Neural progenitor cell (in vitro differentiated cells): ENCODE results near the gene MRPL51. TPM values are rescaled to one million over a fixed set of nuclear protein-coding genes. Genes with fewer than 3 reads are reported as not detected.
"Not testable (repeated sequence)": the region's sequence is repeated elsewhere in the genome, so short reads cannot be mapped to it uniquely, and the experiment has no call there.

Source experiments
- DNase-seq: peaks from one replicate; pipeline ENCODE4 v3.0.0-alpha.2; 2016; ENCODE audit warnings: low spot score
- H2AFZ ChIP-seq: fragments of 200-600 bp; sonication (generic); replicated peaks from 2 replicates; pipeline ENCODE4 v1.6.1; 2016; ENCODE audit warnings: antibody characterized with exemption
- H3F3A ChIP-seq: fragments of 200-600 bp; sonication (generic); 2 replicates; pipeline ENCODE4 v1.6.1; 2016; ENCODE audit warnings: antibody characterized with exemption, low read depth
- H3K27ac ChIP-seq: fragments of 200-600 bp; sonication (generic); 2 replicates; pipeline ENCODE4 v1.5.1; 2016; ENCODE audit warnings: mild to moderate bottlenecking
- H3K27me3 ChIP-seq: fragments of 200-600 bp; sonication (generic); 2 replicates; pipeline ENCODE4 v1.6.1; 2016; ENCODE audit warnings: mild to moderate bottlenecking, moderate library complexity
- H3K36me3 ChIP-seq: fragments of 200-600 bp; sonication (generic); 2 replicates; pipeline ENCODE4 v1.5.1; 2016
- H3K4me1 ChIP-seq: fragments of 200-600 bp; sonication (generic); 2 replicates; pipeline ENCODE4 v1.6.1; 2016; ENCODE audit warnings: mixed run types
- H3K4me2 ChIP-seq: fragments of 200-600 bp; sonication (generic); 2 replicates; pipeline ENCODE4 v1.6.1; 2016
- H3K4me3 ChIP-seq: fragments of 200-600 bp; sonication (generic); 2 replicates; pipeline ENCODE4 v1.5.1; 2016
- H3K79me2 ChIP-seq: fragments of 200-600 bp; sonication (generic); 2 replicates; pipeline ENCODE4 v1.6.1; 2016; ENCODE audit warnings: low read depth
- H3K9ac ChIP-seq: fragments of 200-600 bp; sonication (generic); 2 replicates; pipeline ENCODE4 v1.6.1; 2016
- H3K9me3 ChIP-seq: fragments of 200-600 bp; sonication (generic); 2 replicates; pipeline ENCODE4 v1.5.1; 2016; ENCODE audit warnings: low read depth
- H4K20me1 ChIP-seq: fragments of 200-600 bp; sonication (generic); 2 replicates; pipeline ENCODE4 v1.6.1; 2016; ENCODE audit warnings: low read depth
- H3K27ac Mint-ChIP-seq: 3 replicates; pipeline ENCODE4 v1.8.0; 2021; ENCODE audit warnings: mixed read lengths
- H3K27me3 Mint-ChIP-seq: 2 replicates; pipeline ENCODE4 v1.8.0; 2022; ENCODE audit warnings: low read depth, mild to moderate bottlenecking, inconsistent platforms, moderate library complexity, mixed read lengths; ENCODE audit not compliant: insufficient read depth
- H3K36me3 Mint-ChIP-seq: 3 replicates; pipeline ENCODE4 v1.8.0; 2021; ENCODE audit warnings: mixed read lengths
- H3K4me1 Mint-ChIP-seq: 3 replicates; pipeline ENCODE4 v1.8.0; 2021; ENCODE audit warnings: mixed read lengths
- H3K4me3 Mint-ChIP-seq: 3 replicates; pipeline ENCODE4 v1.8.0; 2021; ENCODE audit warnings: mild to moderate bottlenecking, moderate library complexity, mixed read lengths
- H3K9me3 Mint-ChIP-seq: 3 replicates; pipeline ENCODE4 v1.8.0; 2020; ENCODE audit warnings: mixed read lengths
- EZH2 ChIP-seq: fragments of 200-600 bp; sonication (generic); IDR thresholded peaks from 2 replicates; pipeline ENCODE4 v1.6.1; 2017; ENCODE audit warnings: antibody characterized with exemption, mild to moderate bottlenecking, moderate library complexity
- EZH2phosphoT487 ChIP-seq: fragments of 200-600 bp; sonication (generic); IDR thresholded peaks from 2 replicates; pipeline ENCODE4 v1.6.1; 2017; ENCODE audit warnings: antibody characterized with exemption
- total RNA-seq: library from RNA; depleted of rRNA; stranded (reverse); fragments of >200 nt; gene quantifications from 2 replicates; pipeline ENCODE4 v1.2.3, GENCODE V29; 2015; ENCODE audit warnings: low replicate concordance
- TF ChIP-seq, protein P1 (sequence below): fragments of 200-600 bp; sonication (generic); IDR thresholded peaks from 2 replicates; pipeline ENCODE4 v1.5.1; 2017; ENCODE audit warnings: antibody characterized with exemption, mild to moderate bottlenecking

Gene MRPL51
- total RNA-seq, 1 donor from 2014 or later, result 143 TPM

DNA sequence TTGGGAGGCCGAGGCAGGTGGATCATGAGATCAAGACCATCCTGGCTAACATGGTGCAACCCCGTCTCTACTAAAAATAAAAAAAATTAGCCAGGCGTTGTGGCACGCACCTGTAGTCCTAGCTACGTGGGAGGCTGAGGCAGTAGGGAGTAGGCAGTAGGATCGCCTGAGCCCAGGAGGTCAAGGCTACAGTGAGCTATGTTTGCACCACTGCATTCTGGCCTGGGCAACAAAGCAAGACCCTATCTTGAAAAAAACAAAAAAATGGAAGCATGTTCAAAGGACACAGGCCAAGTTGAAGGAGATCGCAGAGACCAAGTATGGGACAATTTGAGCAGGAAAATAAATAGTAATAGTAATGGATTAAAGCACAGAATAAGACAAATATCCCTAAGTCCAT, 15.0 kb upstream of the MRPL51 start:
- peak overlapping the region; percentile 81 for H3K27ac ChIP-seq
- H3K36me3 Mint-ChIP-seq, result peaks cover 37% of the 10 kb centered on the region

DNA sequence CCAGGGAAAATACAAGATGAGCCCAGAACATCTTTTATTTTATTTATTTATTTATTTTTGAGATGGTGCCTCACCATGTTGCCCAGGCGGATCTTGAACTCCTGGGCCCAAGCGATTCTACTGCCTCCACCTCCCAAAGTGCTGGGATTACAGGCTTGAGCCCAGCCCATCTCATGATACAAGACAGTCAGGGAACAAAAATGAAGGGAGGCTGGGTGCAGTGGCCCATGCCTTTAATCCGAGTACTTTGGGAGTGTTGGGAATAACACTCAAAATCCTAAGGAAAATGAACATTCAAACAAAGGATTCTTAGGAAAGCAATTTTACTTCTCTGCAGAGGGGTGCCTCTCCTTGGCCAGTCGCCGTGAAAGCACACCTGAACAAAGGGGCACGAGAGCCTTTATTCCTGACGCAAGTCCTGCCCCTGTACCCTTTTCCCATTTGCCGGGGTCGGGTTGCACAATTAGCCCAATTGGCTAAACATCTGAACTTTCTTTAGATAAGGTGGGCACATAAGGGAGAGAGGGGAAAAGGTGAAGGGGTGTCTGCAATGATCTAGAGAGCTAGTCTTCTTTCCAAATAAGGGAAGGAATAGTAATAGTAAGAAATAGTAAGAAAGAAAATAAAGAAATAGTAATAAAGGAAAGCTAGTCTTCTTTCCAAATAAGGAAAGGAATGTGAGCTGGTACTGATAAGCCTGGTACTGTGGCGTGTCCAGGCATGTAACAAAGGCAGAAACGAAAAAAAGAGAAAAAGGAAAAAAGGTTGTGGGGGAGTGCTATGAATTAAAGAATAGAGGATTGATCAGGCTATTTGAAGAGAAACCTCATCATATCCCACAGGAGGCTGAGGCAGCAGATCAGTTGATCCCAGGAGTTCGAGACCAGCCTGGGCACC, 14.3 kb upstream of the MRPL51 start:
- Mint-ChIP-seq H3K36me3 (peaks cover 31% of the 10 kb centered on the region), H3K4me1 (no peaks in the 10 kb centered on the region)
- no peak overlapping the region for H3K9ac ChIP-seq

More for the DNA sequence above, 15.0 kb upstream of the MRPL51 start:
- Histone ChIP-seq H4K20me1 (peaks cover 4% of the 10 kb centered on the region), H3K79me2 (peaks cover 84% of the 10 kb centered on the region), H3K4me1 (peaks cover 20% of the 10 kb centered on the region), H3K9ac (no peak overlapping the region), H3K4me2 (peak overlapping the region; percentile 39), H3K36me3 (peaks cover 5% of the 10 kb centered on the region), H3K9me3 (no peaks in the 10 kb centered on the region), H3K4me3 (no peak overlapping the region), H3F3A (peaks cover 27% of the 10 kb centered on the region), H2AFZ (no peak overlapping the region), H3K27me3 (no peaks in the 10 kb centered on the region)
- DNase-seq, result no peak
- Mint-ChIP-seq H3K4me1 (no peaks in the 10 kb centered on the region), H3K9me3 (no peaks in the 10 kb centered on the region), H3K27me3 (no peaks in the 10 kb centered on the region), H3K4me3 (no peak overlapping the region), H3K27ac (no peak overlapping the region)
- TF ChIP-seq EZH2 (no peak), EZH2phosphoT487 (no peak)
- TF ChIP-seq, protein P1, sequence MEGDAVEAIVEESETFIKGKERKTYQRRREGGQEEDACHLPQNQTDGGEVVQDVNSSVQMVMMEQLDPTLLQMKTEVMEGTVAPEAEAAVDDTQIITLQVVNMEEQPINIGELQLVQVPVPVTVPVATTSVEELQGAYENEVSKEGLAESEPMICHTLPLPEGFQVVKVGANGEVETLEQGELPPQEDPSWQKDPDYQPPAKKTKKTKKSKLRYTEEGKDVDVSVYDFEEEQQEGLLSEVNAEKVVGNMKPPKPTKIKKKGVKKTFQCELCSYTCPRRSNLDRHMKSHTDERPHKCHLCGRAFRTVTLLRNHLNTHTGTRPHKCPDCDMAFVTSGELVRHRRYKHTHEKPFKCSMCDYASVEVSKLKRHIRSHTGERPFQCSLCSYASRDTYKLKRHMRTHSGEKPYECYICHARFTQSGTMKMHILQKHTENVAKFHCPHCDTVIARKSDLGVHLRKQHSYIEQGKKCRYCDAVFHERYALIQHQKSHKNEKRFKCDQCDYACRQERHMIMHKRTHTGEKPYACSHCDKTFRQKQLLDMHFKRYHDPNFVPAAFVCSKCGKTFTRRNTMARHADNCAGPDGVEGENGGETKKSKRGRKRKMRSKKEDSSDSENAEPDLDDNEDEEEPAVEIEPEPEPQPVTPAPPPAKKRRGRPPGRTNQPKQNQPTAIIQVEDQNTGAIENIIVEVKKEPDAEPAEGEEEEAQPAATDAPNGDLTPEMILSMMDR, result no peak

DNA sequence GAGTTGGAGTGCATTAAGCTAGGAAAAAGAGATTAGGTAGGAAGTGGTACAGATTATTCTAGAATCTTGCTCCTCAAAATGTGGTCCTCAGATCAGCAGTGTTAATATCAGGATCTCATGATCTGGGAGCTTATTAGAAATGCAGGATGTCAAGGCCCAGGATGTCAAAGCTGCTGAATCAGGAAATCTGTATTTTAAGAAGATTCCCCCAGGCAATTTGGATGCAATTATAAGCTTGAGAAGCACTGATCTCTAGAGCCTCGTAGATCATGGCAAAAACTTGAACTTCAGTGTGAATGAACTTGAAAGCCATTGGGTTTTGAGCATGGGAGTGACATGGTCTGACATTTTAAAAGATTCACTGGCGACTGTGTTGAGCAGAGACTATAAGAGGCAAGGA, 7.4 kb upstream of the MRPL51 start:
- no peaks in the 10 kb centered on the region for H3K9me3 Mint-ChIP-seq
- TF ChIP-seq EZH2phosphoT487 (no peak), EZH2 (no peak)
- TF ChIP-seq, protein P1, result no peak
- H3K79me2 ChIP-seq, result peaks cover 99% of the 10 kb centered on the region
- H3K27ac Mint-ChIP-seq, result no peak overlapping the region
- no peak overlapping the region for H3K4me3 ChIP-seq
- H3K9me3 ChIP-seq, result no peaks in the 10 kb centered on the region
- H3K27me3 Mint-ChIP-seq, result no peaks in the 10 kb centered on the region
- H3K36me3 ChIP-seq, result peaks cover 17% of the 10 kb centered on the region
- H3K27me3 ChIP-seq, result no peaks in the 10 kb centered on the region
- H3K9ac ChIP-seq, result no peak overlapping the region
- DNase-seq, result no peak
- peaks cover 13% of the 10 kb centered on the region for H3K4me1 Mint-ChIP-seq
- H2AFZ ChIP-seq, result no peak overlapping the region
- H3K4me3 Mint-ChIP-seq, result no peak overlapping the region
- H3K36me3 Mint-ChIP-seq, result peaks cover 22% of the 10 kb centered on the region
- no peak overlapping the region for H3K27ac ChIP-seq
- peaks cover 23% of the 10 kb centered on the region for H4K20me1 ChIP-seq
- peaks cover 13% of the 10 kb centered on the region for H3F3A ChIP-seq
- peaks cover 9% of the 10 kb centered on the region for H3K4me1 ChIP-seq
- no peak overlapping the region for H3K4me2 ChIP-seq

More for the DNA sequence above, 14.3 kb upstream of the MRPL51 start:
- peak; percentile 49 for DNase-seq
- Histone ChIP-seq H3F3A (peaks cover 27% of the 10 kb centered on the region), H3K36me3 (peaks cover 5% of the 10 kb centered on the region), H2AFZ (no peak overlapping the region), H3K4me1 (peaks cover 20% of the 10 kb centered on the region), H3K4me2 (peak overlapping the region; percentile 39), H3K9me3 (no peaks in the 10 kb centered on the region), H4K20me1 (peaks cover 6% of the 10 kb centered on the region), H3K79me2 (peaks cover 91% of the 10 kb centered on the region), H3K27me3 (no peaks in the 10 kb centered on the region), H3K27ac (peak overlapping the region; percentile 81), H3K4me3 (peak overlapping the region; percentile 11)
- TF ChIP-seq, protein P1, result no peak
- TF ChIP-seq EZH2phosphoT487, result no peak
- TF ChIP-seq EZH2, result no peak
- H3K9me3 Mint-ChIP-seq, result no peaks in the 10 kb centered on the region
- no peaks in the 10 kb centered on the region for H3K27me3 Mint-ChIP-seq
- peak overlapping the region; percentile 51 for H3K27ac Mint-ChIP-seq
- H3K4me3 Mint-ChIP-seq, result no peak overlapping the region

DNA sequence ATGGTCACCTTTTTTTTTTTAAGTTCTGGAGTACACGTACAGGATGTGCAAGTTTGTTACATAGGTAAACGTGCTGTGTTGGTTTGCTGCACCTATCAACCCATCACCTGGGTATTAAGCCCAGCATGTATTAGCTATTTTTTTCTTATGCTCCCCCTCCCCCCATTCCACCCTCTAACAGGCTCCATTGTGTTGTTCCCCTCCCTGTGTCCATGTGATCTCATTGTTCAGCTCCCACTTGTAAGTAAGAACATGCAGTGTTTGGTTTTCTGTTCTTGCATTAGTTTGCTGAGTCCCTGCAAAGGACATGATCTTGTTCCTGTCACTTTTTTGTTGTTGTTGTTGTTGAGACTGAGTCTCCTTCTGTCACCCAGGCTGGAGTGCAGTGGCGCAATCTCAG, 4.2 kb upstream of the MRPL51 start:
- H3K4me3 ChIP-seq, result not testable (repeated sequence)
- peak overlapping the region; percentile 83 for H3K27ac Mint-ChIP-seq

More for the DNA sequence above, 4.2 kb upstream of the MRPL51 start:
- not testable (repeated sequence) for H2AFZ ChIP-seq, H3K9me3 Mint-ChIP-seq, H3K27ac ChIP-seq, H3K27me3 Mint-ChIP-seq, H3K27me3 ChIP-seq, DNase-seq, H3K9ac ChIP-seq, H3K9me3 ChIP-seq
- Mint-ChIP-seq H3K4me3 (peak overlapping the region; percentile 71), H3K36me3 (peaks cover 20% of the 10 kb centered on the region), H3K4me1 (peaks cover 22% of the 10 kb centered on the region)
- Histone ChIP-seq H3K79me2 (peaks cover 91% of the 10 kb centered on the region), H3F3A (peaks cover 21% of the 10 kb centered on the region), H3K4me2 (peak overlapping the region; percentile 25), H3K4me1 (peaks cover 20% of the 10 kb centered on the region), H3K36me3 (peaks cover 20% of the 10 kb centered on the region), H4K20me1 (peaks cover 35% of the 10 kb centered on the region)
